Retina (tissue), 1 donor: Measurements from ENCODE around the gene CYP27B1.
"Not testable (repeated sequence)": the region's sequence is repeated elsewhere in the genome, so short reads cannot be mapped to it uniquely, and the experiment has no call there.

Experiments
- DNase-seq: peaks from one replicate; pipeline ENCODE4 v3.0.0-alpha.2; 2016

CYP27B1 gene

GRCh38 chr12:57734591-57734990 lies 32.3 kb downstream of the CYP27B1 start:
- DNase-seq, result no peak

- no peak for DNase-seq
Observed at GRCh38 chr12:57733928-57734327, 33.0 kb downstream of the CYP27B1 start.

GRCh38 chr12:57732726-57733593 lies 33.9 kb downstream of the CYP27B1 start:
- DNase-seq, result no peak

- DNase-seq, result no peak
Observed at GRCh38 chr12:57732270-57732669, 34.6 kb downstream of the CYP27B1 start.

GRCh38 chr12:57731411-57732080 lies 35.3 kb downstream of the CYP27B1 start:
- no peak for DNase-seq

GRCh38 chr12:57730336-57731067 lies 36.4 kb downstream of the CYP27B1 start:
- DNase-seq, result no peak

GRCh38 chr12:57729321-57729844 lies 37.5 kb downstream of the CYP27B1 start:
- DNase-seq, result no peak

GRCh38 chr12:57727758-57728395 lies 39.0 kb downstream of the CYP27B1 start:
- DNase-seq, result peak; percentile 49

GRCh38 chr12:57726884-57727757 lies 39.8 kb downstream of the CYP27B1 start:
- peak; percentile 77 for DNase-seq

- DNase-seq, result peak; percentile 85
Observed at GRCh38 chr12:57726151-57726883, 40.6 kb downstream of the CYP27B1 start.

GRCh38 chr12:57725851-57726150 lies 41.1 kb downstream of the CYP27B1 start:
- DNase-seq, result no peak

GRCh38 chr12:57724936-57725740 lies 41.7 kb downstream of the CYP27B1 start:
- no peak for DNase-seq

- no peak for DNase-seq
Observed at GRCh38 chr12:57724003-57724935, 42.6 kb downstream of the CYP27B1 start.

GRCh38 chr12:57723630-57723962 lies 43.3 kb downstream of the CYP27B1 start:
- no peak for DNase-seq

- no peak for DNase-seq
Observed at GRCh38 chr12:57722716-57723629, 43.9 kb downstream of the CYP27B1 start.

- not testable (repeated sequence) for DNase-seq
Observed at GRCh38 chr12:57721846-57722608, 44.9 kb downstream of the CYP27B1 start.
